GOT3 (cell line): Measurements from ENCODE around the gene FAM210A.

Source experiments
- DNase-seq: peaks from one replicate; lab custom pipeline; 2025; ENCODE audit warnings: mixed read lengths; lab: John Stamatoyannopoulos, UW

FAM210A gene

GRCh38 chr18:13621446-13621849 lies 104.9 kb downstream of the FAM210A start:
- no peak for DNase-seq

GRCh38 chr18:13620818-13621445 lies 105.4 kb downstream of the FAM210A start:
- DNase-seq = no peak

- DNase-seq = no peak
Observed at GRCh38 chr18:13620206-13620672, 106.1 kb downstream of the FAM210A start.

- DNase-seq = no peak
Observed at GRCh38 chr18:13619505-13620205, 106.7 kb downstream of the FAM210A start.

- no peak for DNase-seq
Observed at GRCh38 chr18:13618760-13619438, 107.5 kb downstream of the FAM210A start.

- DNase-seq = no peak
Observed at GRCh38 chr18:13617826-13618515, 108.4 kb downstream of the FAM210A start.

GRCh38 chr18:13616525-13617035 lies 109.8 kb downstream of the FAM210A start:
- DNase-seq = no peak

GRCh38 chr18:13616041-13616440 lies 110.3 kb downstream of the FAM210A start:
- no peak for DNase-seq

- no peak for DNase-seq
Observed at GRCh38 chr18:13615432-13615861, 110.9 kb downstream of the FAM210A start.

GRCh38 chr18:13614641-13615288 lies 111.6 kb downstream of the FAM210A start:
- DNase-seq = no peak

- DNase-seq = no peak
Observed at GRCh38 chr18:13613591-13614501, 112.5 kb downstream of the FAM210A start.
